CD8-positive, alpha-beta memory T cell (primary cell): ENCODE data around the gene SMCO4. TPM values are rescaled to one million over a fixed set of nuclear protein-coding genes. Genes with fewer than 3 reads are reported as not detected.

Experiments used
- CTCF ChIA-PET: fragments of 350-600 bp; sonication (Branson Sonifier 250); formaldehyde crosslinking; loops from one replicate; lab custom pipeline; 2021; ENCODE audit warnings: antibody characterized with exemption; lab: Charles Lee
- POLR2A ChIA-PET: fragments of 350-600 bp; sonication (Branson Sonifier 250); formaldehyde crosslinking; loops from one replicate; lab custom pipeline; 2021; ENCODE audit warnings: antibody characterized with exemption; lab: Charles Lee
- DNase-seq, 5 donors: peaks; one replicate each; pipeline versions ENCODE4 v3.0.0 to v3.0.0-alpha.2; 2020 to 2022; ENCODE audit warnings: mixed read lengths in 1 of 5
- H3K27ac ChIP-seq: one replicate; pipeline ENCODE4 v1.7.0; 2013; ENCODE audit warnings: low read depth, mild to moderate bottlenecking, low read length, moderate library complexity
- H3K27me3 ChIP-seq: 2 replicates; pipeline ENCODE4 v1.7.0; 2013; ENCODE audit warnings: low read length, mild to moderate bottlenecking; ENCODE audit not compliant: insufficient read depth, poor library complexity, severe bottlenecking
- H3K36me3 ChIP-seq: 2 replicates; pipeline ENCODE4 v1.7.0; 2013; ENCODE audit warnings: mild to moderate bottlenecking, low read length, moderate library complexity; ENCODE audit not compliant: insufficient read depth
- H3K4me1 ChIP-seq: 2 replicates; pipeline ENCODE4 v1.7.0; 2013; ENCODE audit warnings: mild to moderate bottlenecking, low read length, moderate library complexity; ENCODE audit not compliant: insufficient read depth
- H3K4me3 ChIP-seq: 2 replicates; pipeline ENCODE4 v1.7.0; 2013; ENCODE audit warnings: mild to moderate bottlenecking, low read length
- H3K9me3 ChIP-seq: 2 replicates; pipeline ENCODE4 v1.7.0; 2013; ENCODE audit warnings: mild to moderate bottlenecking, low read length
- H3K27ac Mint-ChIP-seq, 8 donors: one replicate each; pipeline ENCODE4 v1.8.0; 2020 to 2021; ENCODE audit warnings: mixed read lengths in 8 of 8, mild to moderate bottlenecking in 6 of 8, inconsistent platforms in 3 of 8, moderate library complexity in 3 of 8
- H3K27me3 Mint-ChIP-seq, 2 donors: one replicate each; pipeline ENCODE4 v1.8.0; 2020 to 2021; ENCODE audit warnings: mixed read lengths in 2 of 2, mild to moderate bottlenecking in 1 of 2, moderate library complexity in 1 of 2
- H3K36me3 Mint-ChIP-seq, 3 donors: one replicate each; pipeline ENCODE4 v1.8.0; 2020 to 2021; ENCODE audit warnings: mixed read lengths in 3 of 3, inconsistent platforms in 1 of 3, mild to moderate bottlenecking in 1 of 3
- H3K4me1 Mint-ChIP-seq, 3 donors: one replicate each; pipeline ENCODE4 v1.8.0; 2020 to 2021; ENCODE audit warnings: mixed read lengths in 3 of 3, inconsistent platforms in 1 of 3, mild to moderate bottlenecking in 1 of 3
- H3K4me3 Mint-ChIP-seq, 7 donors: one replicate each; pipeline ENCODE4 v1.8.0; 2020 to 2021; ENCODE audit warnings: mixed read lengths in 7 of 7, mild to moderate bottlenecking in 6 of 7, moderate library complexity in 4 of 7, inconsistent platforms in 2 of 7
- H3K9me3 Mint-ChIP-seq, 5 donors: one replicate each; pipeline ENCODE4 v1.8.0; 2020 to 2022; ENCODE audit warnings: mixed read lengths in 5 of 5, mild to moderate bottlenecking in 3 of 5, moderate library complexity in 2 of 5, inconsistent platforms in 1 of 5
- polyA plus RNA-seq: library from polyadenylated mRNA; unstranded; fragments of 300-500 nt; fragmentation: Illumina TruSeq; gene quantifications from one replicate; pipeline ENCODE4 v1.2.3, GENCODE V29; 2021
- total RNA-seq, 2 experiments: library from RNA; stranded (reverse); gene quantifications; one replicate each; pipeline ENCODE4 v1.2.3, GENCODE V29; 2021

SMCO4 gene
- total and polyA plus RNA-seq, 3 experiments from 2014 or later = 8.2 to 10.8 (median 9.0) TPM

DNA sequence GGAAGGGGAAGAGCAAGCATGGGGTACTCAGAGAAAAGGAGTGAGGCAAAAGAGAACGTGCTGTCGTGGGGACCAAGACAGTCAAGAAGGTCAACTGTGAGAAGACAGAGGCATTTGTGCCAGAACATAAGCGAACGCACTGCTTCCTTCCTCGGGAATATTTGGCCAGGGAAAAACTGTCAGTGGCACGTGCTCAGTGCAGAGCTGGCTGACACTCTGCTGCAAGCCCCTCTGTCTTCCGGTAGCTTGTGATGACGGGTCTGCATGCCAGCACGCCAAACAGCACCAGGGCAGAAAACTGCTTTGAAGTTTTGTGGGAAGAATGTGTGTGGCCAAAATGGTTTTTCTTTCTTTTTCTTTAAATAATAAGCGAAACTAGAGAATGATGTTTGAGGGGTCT, 60.6 kb downstream of the SMCO4 start:
- Histone ChIP-seq H3K9me3 (no peaks in the 10 kb centered on the region), H3K27ac (no peak overlapping the region), H3K4me3 (no peak overlapping the region), H3K36me3 (no peaks in the 10 kb centered on the region), H3K4me1 (no peaks in the 10 kb centered on the region), H3K27me3 (no peaks in the 10 kb centered on the region)
- CTCF ChIA-PET = no interaction called here
- Mint-ChIP-seq H3K4me1 (no peaks in the 10 kb centered on the region), H3K9me3 (no peaks in the 10 kb centered on the region), H3K27ac (peak overlapping the region in 1 of 8 donors; percentile 23), H3K36me3 (no peaks in the 10 kb centered on the region), H3K27me3 (no peaks in the 10 kb centered on the region), H3K4me3 (peak overlapping the region in 1 of 7 donors; percentile 12)
- no peak for DNase-seq
- POLR2A ChIA-PET = no interaction called here

DNA sequence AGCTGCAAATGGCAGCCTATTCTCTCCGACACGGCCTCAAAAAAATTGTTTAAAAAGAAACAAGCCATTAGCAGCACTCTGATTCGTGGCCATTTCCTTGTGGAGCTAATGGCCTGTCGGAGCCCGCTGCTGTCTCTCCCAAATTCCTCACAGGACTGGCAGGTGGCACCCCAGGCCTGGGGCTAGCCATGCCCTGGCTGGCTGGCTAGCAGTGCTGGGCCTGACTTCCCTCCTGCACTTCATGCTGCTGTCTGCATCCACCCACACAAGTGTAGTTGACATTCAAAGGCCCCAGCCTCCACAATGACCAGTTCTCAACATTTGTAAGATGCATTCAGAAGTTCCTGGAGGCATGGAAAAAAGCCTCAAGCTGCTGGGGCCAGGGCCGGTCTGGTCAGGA, 61.5 kb downstream of the SMCO4 start:
- no peaks in the 10 kb centered on the region for H3K9me3 Mint-ChIP-seq
- H3K4me1 Mint-ChIP-seq = no peaks in the 10 kb centered on the region
- Histone ChIP-seq H3K9me3 (no peaks in the 10 kb centered on the region), H3K4me3 (no peak overlapping the region), H3K36me3 (no peaks in the 10 kb centered on the region), H3K27me3 (no peaks in the 10 kb centered on the region), H3K4me1 (no peaks in the 10 kb centered on the region), H3K27ac (no peak overlapping the region)
- H3K36me3 Mint-ChIP-seq = no peaks in the 10 kb centered on the region
- no peak overlapping the region for H3K4me3 Mint-ChIP-seq
- H3K27ac Mint-ChIP-seq = no peak overlapping the region
- ChIA-PET CTCF (no interaction called here), POLR2A (no interaction called here)
- H3K27me3 Mint-ChIP-seq = no peaks in the 10 kb centered on the region
- no peak for DNase-seq

DNA sequence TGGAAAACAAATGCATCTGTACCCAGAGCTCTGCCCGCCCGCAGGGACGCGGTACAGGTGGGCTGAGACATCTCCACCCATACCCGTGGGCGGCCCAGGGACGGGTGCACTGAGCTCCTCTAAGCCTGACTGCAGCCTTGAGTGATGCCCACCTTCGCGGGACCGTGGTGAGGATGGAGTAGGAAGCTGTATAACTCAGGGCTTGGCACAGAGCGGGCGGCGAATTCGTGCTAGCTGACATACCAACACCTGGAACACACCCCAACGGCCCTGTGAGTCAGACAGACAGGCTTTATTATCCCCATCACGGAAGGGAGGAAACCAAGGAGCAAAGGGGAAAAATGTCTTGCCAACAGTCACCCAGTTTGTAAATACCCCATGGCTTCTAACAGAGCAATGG, 61.9 kb downstream of the SMCO4 start:
- POLR2A ChIA-PET = no interaction called here
- Mint-ChIP-seq H3K27me3 (no peaks in the 10 kb centered on the region), H3K4me1 (no peaks in the 10 kb centered on the region)

DNA sequence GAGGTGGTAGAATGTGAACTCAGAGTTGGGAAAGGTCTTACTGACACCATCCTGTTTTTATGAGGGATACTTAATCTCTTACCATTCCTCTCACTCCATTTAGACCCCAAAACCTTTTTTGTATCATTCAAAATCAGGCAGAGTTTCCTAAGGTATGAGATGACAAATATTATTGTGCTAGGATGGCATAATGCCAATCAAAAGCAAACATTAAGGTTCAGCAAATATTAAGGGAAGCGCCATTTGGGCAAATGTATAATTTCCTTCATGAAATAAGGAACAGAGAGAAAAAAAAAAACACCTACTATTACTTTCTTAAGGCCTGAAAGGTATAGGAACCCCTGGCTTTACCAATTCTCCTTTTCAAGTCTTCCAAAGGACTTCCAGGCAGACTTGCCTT, 62.4 kb downstream of the SMCO4 start:
- H3K36me3 ChIP-seq = no peaks in the 10 kb centered on the region
- ChIA-PET CTCF (no interaction called here), POLR2A (no interaction called here)
- no peaks in the 10 kb centered on the region for H3K9me3 ChIP-seq
- no peak overlapping the region for H3K27ac ChIP-seq
- no peak for DNase-seq
- Mint-ChIP-seq H3K9me3 (no peaks in the 10 kb centered on the region), H3K36me3 (no peaks in the 10 kb centered on the region), H3K27ac (no peak overlapping the region), H3K27me3 (peaks cover 0 to 3% of the 10 kb centered on the region in 2 donors), H3K4me1 (no peaks in the 10 kb centered on the region), H3K4me3 (no peak overlapping the region)
- H3K4me3 ChIP-seq = no peak overlapping the region
- H3K4me1 ChIP-seq = no peaks in the 10 kb centered on the region
- no peaks in the 10 kb centered on the region for H3K27me3 ChIP-seq

More for the DNA sequence above, 61.9 kb downstream of the SMCO4 start:
- Mint-ChIP-seq H3K27ac (no peak overlapping the region), H3K9me3 (no peaks in the 10 kb centered on the region), H3K4me3 (no peak overlapping the region), H3K36me3 (no peaks in the 10 kb centered on the region)
- Histone ChIP-seq H3K27me3 (no peaks in the 10 kb centered on the region), H3K36me3 (no peaks in the 10 kb centered on the region), H3K4me1 (no peaks in the 10 kb centered on the region), H3K4me3 (no peak overlapping the region), H3K27ac (no peak overlapping the region), H3K9me3 (no peaks in the 10 kb centered on the region)
- no peak for DNase-seq
- CTCF ChIA-PET = no interaction called here

DNA sequence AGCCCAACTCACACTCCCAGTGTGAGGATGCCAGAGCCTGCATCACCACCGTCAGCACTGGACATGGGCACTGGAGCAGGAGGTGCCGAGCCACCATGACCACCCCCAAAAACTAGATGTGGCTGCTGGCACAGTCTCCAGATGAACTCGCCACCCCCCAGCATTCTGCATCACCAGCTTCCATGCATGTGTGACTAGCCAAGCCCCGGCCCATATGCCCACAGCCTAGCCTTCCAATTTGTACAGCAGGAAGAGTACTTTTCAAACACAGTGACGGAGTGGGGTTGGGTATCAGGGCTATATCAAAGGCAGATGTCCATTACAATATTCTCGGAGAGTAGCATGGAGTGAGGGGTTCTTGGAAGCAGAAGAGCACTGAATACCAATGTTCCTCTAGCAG, 62.9 kb downstream of the SMCO4 start:
- Mint-ChIP-seq H3K4me3 (no peak overlapping the region), H3K27me3 (peaks cover 0 to 3% of the 10 kb centered on the region in 2 donors), H3K36me3 (no peaks in the 10 kb centered on the region), H3K9me3 (no peaks in the 10 kb centered on the region), H3K27ac (no peak overlapping the region), H3K4me1 (no peaks in the 10 kb centered on the region)
- H3K27ac ChIP-seq = no peak overlapping the region
- H3K4me3 ChIP-seq = no peak overlapping the region
- ChIA-PET CTCF (no interaction called here), POLR2A (no interaction called here)
- no peaks in the 10 kb centered on the region for H3K9me3 ChIP-seq
- H3K36me3 ChIP-seq = no peaks in the 10 kb centered on the region
- no peaks in the 10 kb centered on the region for H3K27me3 ChIP-seq
- H3K4me1 ChIP-seq = no peaks in the 10 kb centered on the region
- no peak for DNase-seq

DNA sequence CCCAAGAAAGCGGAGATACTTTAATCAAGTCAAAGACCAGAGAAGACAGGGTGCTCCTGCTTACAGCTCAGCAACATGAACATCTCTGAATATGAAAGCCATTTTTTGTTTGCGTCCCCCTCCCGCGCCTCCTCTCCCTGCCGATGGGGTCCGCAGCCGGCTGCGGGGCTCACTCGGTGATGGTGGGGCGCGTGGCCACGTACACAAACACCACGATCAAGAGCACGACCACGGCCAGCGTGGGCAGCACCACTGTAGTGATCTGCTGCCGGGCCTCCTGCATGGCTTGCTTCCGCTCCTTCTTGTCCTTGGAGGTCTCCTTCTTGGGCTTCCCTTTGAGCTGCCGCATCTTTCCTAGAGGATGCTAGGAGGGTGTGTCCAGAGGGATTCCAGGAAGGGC, 64.3 kb downstream of the SMCO4 start:
- Mint-ChIP-seq H3K4me1 (no peaks in the 10 kb centered on the region), H3K4me3 (no peak overlapping the region), H3K27ac (no peak overlapping the region), H3K36me3 (no peaks in the 10 kb centered on the region), H3K27me3 (peaks cover 0 to 3% of the 10 kb centered on the region in 2 donors), H3K9me3 (no peaks in the 10 kb centered on the region)
- H3K4me1 ChIP-seq = no peaks in the 10 kb centered on the region
- ChIA-PET POLR2A (no interaction called here), CTCF (no interaction called here)
- H3K9me3 ChIP-seq = no peaks in the 10 kb centered on the region
- no peak overlapping the region for H3K4me3 ChIP-seq
- no peaks in the 10 kb centered on the region for H3K36me3 ChIP-seq
- no peak overlapping the region for H3K27ac ChIP-seq
- no peak for DNase-seq
- no peaks in the 10 kb centered on the region for H3K27me3 ChIP-seq

DNA sequence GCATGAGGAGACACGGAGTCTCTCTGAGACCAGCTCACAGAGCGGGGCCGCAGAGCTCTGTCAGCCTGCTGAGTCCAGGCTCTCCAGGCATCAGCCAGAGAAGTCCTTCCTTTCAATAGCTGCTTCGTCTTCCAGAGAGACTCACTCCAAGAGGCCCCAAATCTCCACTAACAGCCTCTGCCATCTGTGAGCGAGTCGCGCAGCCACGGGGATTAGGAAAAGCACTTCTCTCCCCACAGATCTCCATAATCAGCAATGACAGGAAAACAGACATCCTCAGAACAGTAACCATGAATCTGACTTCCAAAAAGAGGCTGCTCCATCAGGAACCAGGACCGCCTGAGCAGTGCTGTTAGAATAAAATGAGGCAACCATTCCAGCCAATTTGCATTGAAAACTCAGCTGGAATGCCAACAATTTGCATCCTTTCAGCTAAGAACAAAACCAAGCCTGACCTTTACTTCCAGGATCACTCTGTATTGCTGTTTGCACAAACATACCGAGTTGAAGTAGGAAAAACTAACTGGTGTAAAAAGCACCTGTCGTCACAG, 65.4 kb downstream of the SMCO4 start:
- Histone ChIP-seq H3K4me1 (no peaks in the 10 kb centered on the region), H3K4me3 (no peak overlapping the region), H3K27me3 (no peaks in the 10 kb centered on the region), H3K9me3 (no peaks in the 10 kb centered on the region), H3K27ac (no peak overlapping the region), H3K36me3 (no peaks in the 10 kb centered on the region)
- no peak overlapping the region for H3K27ac Mint-ChIP-seq
- no peaks in the 10 kb centered on the region for H3K4me1 Mint-ChIP-seq
- ChIA-PET CTCF (no interaction called here), POLR2A (no interaction called here)
- no peaks in the 10 kb centered on the region for H3K36me3 Mint-ChIP-seq
- no peak overlapping the region for H3K4me3 Mint-ChIP-seq
- no peaks in the 10 kb centered on the region for H3K9me3 Mint-ChIP-seq
- peaks cover 0 to 3% of the 10 kb centered on the region in 2 donors for H3K27me3 Mint-ChIP-seq
- DNase-seq = no peak

DNA sequence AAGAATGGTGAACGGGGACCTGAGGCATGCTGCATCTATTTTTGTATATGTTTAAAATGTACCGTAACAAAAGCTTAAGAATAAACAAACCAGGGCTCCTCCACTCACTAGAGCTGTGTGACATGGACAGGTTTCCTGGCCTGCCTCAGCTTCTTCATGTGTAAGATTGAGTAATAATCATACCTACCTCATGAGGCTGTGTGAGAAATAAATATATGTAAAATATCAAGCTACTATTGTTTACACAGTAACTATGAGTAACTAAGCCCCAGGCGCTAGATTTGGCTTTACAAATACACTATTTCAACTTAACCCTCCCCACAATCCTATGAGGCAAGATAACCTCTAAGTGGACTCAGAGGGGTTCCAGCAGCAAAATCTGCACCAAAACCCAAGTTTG, 66.4 kb downstream of the SMCO4 start:
- Histone ChIP-seq H3K4me1 (no peaks in the 10 kb centered on the region), H3K27me3 (no peaks in the 10 kb centered on the region), H3K36me3 (no peaks in the 10 kb centered on the region), H3K4me3 (no peak overlapping the region), H3K27ac (no peak overlapping the region), H3K9me3 (no peaks in the 10 kb centered on the region)
- Mint-ChIP-seq H3K27me3 (peaks cover 0 to 3% of the 10 kb centered on the region in 2 donors), H3K36me3 (no peaks in the 10 kb centered on the region), H3K4me3 (no peak overlapping the region), H3K27ac (no peak overlapping the region), H3K4me1 (no peaks in the 10 kb centered on the region), H3K9me3 (no peaks in the 10 kb centered on the region)
- CTCF ChIA-PET = no interaction called here
- DNase-seq = no peak
- POLR2A ChIA-PET = no interaction called here

DNA sequence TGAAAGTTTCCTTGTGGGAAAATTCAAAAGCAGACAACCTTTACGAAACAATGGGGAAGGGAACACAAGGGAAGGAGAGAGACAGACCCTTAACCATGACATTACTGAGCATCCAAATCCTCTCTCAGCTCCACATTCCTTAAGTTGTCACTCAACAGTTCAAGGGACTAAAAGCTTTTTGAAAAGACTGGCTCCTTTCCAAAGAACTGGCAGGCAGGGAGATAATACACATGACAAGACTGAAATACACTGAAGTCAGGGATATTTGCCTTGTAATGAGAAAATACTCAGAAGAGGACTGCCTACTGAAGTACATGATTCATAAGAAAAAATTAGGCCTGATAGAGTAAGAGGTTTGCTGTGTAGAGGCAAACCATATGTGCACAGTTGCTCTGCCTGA, 69.1 kb downstream of the SMCO4 start:
- H3K4me3 Mint-ChIP-seq = no peak overlapping the region
- H3K27me3 Mint-ChIP-seq = peaks cover 0 to 3% of the 10 kb centered on the region in 2 donors
- POLR2A ChIA-PET = no interaction called here
- no peak overlapping the region for H3K4me3 ChIP-seq
- no peaks in the 10 kb centered on the region for H3K27me3 ChIP-seq
- no peak for DNase-seq
- H3K4me1 ChIP-seq = no peaks in the 10 kb centered on the region
- peaks cover 0 to 2% (median 0%) of the 10 kb centered on the region in 5 donors for H3K9me3 Mint-ChIP-seq
- H3K9me3 ChIP-seq = no peaks in the 10 kb centered on the region
- CTCF ChIA-PET = no interaction called here
- H3K27ac ChIP-seq = no peak overlapping the region
- H3K36me3 Mint-ChIP-seq = no peaks in the 10 kb centered on the region
- H3K4me1 Mint-ChIP-seq = no peaks in the 10 kb centered on the region
- H3K27ac Mint-ChIP-seq = no peak overlapping the region
- no peaks in the 10 kb centered on the region for H3K36me3 ChIP-seq
